Stimulated activated CD4-positive, alpha-beta T cell treated with anti-CD3 and anti-CD28 coated beads, Interleukin-4, amount 100 ng/mL, for 24 hours (primary cell): ENCODE data around the gene QRFP.

Experiments
- DNase-seq: peaks from one replicate; pipeline ENCODE4 v3.0.0-alpha.2; 2020

QRFP gene

GRCh38 chr9:130933114-130934046 lies 36.8 kb upstream of the QRFP start:
- no peak for DNase-seq

- DNase-seq, result no peak
Measured at GRCh38 chr9:130932255-130933079, 35.9 kb upstream of the QRFP start.

GRCh38 chr9:130931508-130932254 lies 35.1 kb upstream of the QRFP start:
- DNase-seq, result no peak

- no peak for DNase-seq
Measured at GRCh38 chr9:130930804-130931349, 34.3 kb upstream of the QRFP start.

GRCh38 chr9:130930132-130930803 lies 33.7 kb upstream of the QRFP start:
- DNase-seq, result no peak

GRCh38 chr9:130929571-130930038 lies 33.0 kb upstream of the QRFP start:
- no peak for DNase-seq

- no peak for DNase-seq
Measured at GRCh38 chr9:130927995-130928900, 31.6 kb upstream of the QRFP start.

- DNase-seq, result no peak
Measured at GRCh38 chr9:130927338-130927737, 30.7 kb upstream of the QRFP start.

- DNase-seq, result no peak
Measured at GRCh38 chr9:130925050-130925678, 28.6 kb upstream of the QRFP start.

GRCh38 chr9:130924448-130924788 lies 27.8 kb upstream of the QRFP start:
- DNase-seq, result no peak

GRCh38 chr9:130923611-130924447 lies 27.2 kb upstream of the QRFP start:
- no peak for DNase-seq

- no peak for DNase-seq
Measured at GRCh38 chr9:130922893-130923610, 26.4 kb upstream of the QRFP start.

GRCh38 chr9:130921989-130922892 lies 25.6 kb upstream of the QRFP start:
- DNase-seq, result no peak

- no peak for DNase-seq
Measured at GRCh38 chr9:130921300-130921988, 24.8 kb upstream of the QRFP start.

GRCh38 chr9:130920762-130921299 lies 24.2 kb upstream of the QRFP start:
- no peak for DNase-seq

- DNase-seq, result no peak
Measured at GRCh38 chr9:130920233-130920632, 23.6 kb upstream of the QRFP start.
